Osteoblast (primary cell): ENCODE data around the gene PIGP. TPM values are rescaled to one million over a fixed set of nuclear protein-coding genes. Genes with fewer than 3 reads are reported as not detected.

Source experiments
- DNase-seq: peaks from one replicate; pipeline ENCODE4 v3.0.0; 2011; ENCODE audit warnings: low spot score, mixed read lengths; ENCODE audit not compliant: insufficient read length; ENCODE audit errors: missing footprints
- H2AFZ ChIP-seq: 2 replicates; pipeline ENCODE4 v1.6.0; 2011; ENCODE audit warnings: mild to moderate bottlenecking, low read length
- H3K27ac ChIP-seq: 2 replicates; pipeline ENCODE4 v1.5.1; 2011; ENCODE audit warnings: mild to moderate bottlenecking, low read depth, low read length, moderate library complexity
- H3K27me3 ChIP-seq: 2 replicates; pipeline ENCODE4 v1.6.0; 2012; ENCODE audit warnings: mild to moderate bottlenecking, control low read depth, inconsistent platforms, low read length, moderate library complexity; ENCODE audit not compliant: insufficient read depth
- H3K36me3 ChIP-seq: 2 replicates; pipeline ENCODE4 v1.5.1; 2011; ENCODE audit warnings: mild to moderate bottlenecking, low read length, control low read depth, moderate library complexity; ENCODE audit not compliant: insufficient read depth
- H3K4me1 ChIP-seq: 2 replicates; pipeline ENCODE4 v1.5.1; 2011; ENCODE audit warnings: mild to moderate bottlenecking, low read length, control low read depth, moderate library complexity; ENCODE audit not compliant: insufficient read depth
- H3K4me2 ChIP-seq: 2 replicates; pipeline ENCODE4 v1.6.0; 2011; ENCODE audit warnings: mild to moderate bottlenecking, low read length; ENCODE audit not compliant: insufficient read depth
- H3K4me3 ChIP-seq: fragments of 200-600 bp; sonication (generic); 3 replicates; pipeline ENCODE4 v1.5.1; 2012; ENCODE audit warnings: mild to moderate bottlenecking, low read length, inconsistent platforms; ENCODE audit not compliant: insufficient read depth
- H3K79me2 ChIP-seq: 2 replicates; pipeline ENCODE4 v1.6.0; 2012; ENCODE audit warnings: mild to moderate bottlenecking, low read length, control low read depth, inconsistent platforms; ENCODE audit not compliant: insufficient read depth
- H3K9me3 ChIP-seq: 2 replicates; pipeline ENCODE4 v1.5.1; 2011; ENCODE audit warnings: low read depth, low read length, control low read depth
- H4K20me1 ChIP-seq: 2 replicates; pipeline ENCODE4 v1.6.0; 2012; ENCODE audit warnings: mild to moderate bottlenecking, low read length, control low read depth; ENCODE audit not compliant: insufficient read depth
- total RNA-seq: library from RNA; depleted of rRNA; stranded (reverse); fragments of >200 nt; gene quantifications from 2 replicates; pipeline ENCODE4 v1.2.3, GENCODE V29; 2012
- TF ChIP-seq, protein P1 (sequence below): IDR thresholded peaks from 2 replicates; pipeline ENCODE4 v1.5.1; 2011; ENCODE audit warnings: mild to moderate bottlenecking, low read depth, low read length, moderate library complexity; ENCODE audit errors: extremely low read depth

The PIGP gene
- total RNA-seq, 1 donor: 2.5 TPM

DNA sequence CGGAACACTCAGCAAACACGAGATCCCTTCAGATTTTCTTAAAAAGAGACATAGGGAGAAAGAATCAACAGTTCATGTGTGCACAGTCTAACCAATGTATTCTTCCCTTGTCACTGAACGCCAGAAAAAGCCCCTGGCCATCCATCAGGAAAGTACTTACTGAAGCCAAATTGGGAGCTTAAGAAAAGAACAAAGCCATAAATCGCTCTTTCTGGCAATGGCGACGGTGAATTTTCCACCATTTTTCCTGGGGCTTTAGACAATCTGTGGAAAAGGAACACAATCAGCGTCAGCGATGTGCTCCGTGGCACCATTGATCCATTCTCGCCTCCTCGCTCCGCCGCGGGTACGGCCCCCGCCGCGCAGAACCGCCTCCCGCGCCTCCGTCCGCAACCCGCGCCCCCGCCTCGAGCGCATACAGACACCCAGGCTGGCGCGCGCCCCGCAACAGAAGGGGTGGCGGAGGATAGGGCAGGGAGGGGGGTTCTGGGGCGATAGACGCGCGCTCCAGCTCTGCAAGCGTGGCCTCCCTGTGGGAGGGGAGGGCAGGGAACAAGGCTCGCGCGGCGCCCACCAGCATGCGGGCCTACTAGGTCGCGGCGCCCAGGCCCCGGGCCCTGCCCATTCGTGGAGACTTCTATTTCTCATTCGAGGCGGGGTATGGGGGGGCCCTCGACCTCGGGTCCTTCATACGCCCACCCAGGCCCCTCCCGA is 440 bp downstream of the PIGP start:
- DNase-seq: peak; percentile 83
- Histone ChIP-seq H3K27me3 (no peaks in the 10 kb centered on the region), H2AFZ (peak overlapping the region; percentile 84), H4K20me1 (peaks cover 33% of the 10 kb centered on the region), H3K36me3 (peaks cover 5% of the 10 kb centered on the region), H3K9me3 (no peaks in the 10 kb centered on the region), H3K4me3 (peak overlapping the region; percentile 92), H3K27ac (peak overlapping the region; percentile 99), H3K79me2 (peaks cover 45% of the 10 kb centered on the region), H3K4me2 (peak overlapping the region; percentile 91), H3K4me1 (peaks cover 18% of the 10 kb centered on the region)
- TF ChIP-seq, protein P1, sequence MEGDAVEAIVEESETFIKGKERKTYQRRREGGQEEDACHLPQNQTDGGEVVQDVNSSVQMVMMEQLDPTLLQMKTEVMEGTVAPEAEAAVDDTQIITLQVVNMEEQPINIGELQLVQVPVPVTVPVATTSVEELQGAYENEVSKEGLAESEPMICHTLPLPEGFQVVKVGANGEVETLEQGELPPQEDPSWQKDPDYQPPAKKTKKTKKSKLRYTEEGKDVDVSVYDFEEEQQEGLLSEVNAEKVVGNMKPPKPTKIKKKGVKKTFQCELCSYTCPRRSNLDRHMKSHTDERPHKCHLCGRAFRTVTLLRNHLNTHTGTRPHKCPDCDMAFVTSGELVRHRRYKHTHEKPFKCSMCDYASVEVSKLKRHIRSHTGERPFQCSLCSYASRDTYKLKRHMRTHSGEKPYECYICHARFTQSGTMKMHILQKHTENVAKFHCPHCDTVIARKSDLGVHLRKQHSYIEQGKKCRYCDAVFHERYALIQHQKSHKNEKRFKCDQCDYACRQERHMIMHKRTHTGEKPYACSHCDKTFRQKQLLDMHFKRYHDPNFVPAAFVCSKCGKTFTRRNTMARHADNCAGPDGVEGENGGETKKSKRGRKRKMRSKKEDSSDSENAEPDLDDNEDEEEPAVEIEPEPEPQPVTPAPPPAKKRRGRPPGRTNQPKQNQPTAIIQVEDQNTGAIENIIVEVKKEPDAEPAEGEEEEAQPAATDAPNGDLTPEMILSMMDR: no peak

DNA sequence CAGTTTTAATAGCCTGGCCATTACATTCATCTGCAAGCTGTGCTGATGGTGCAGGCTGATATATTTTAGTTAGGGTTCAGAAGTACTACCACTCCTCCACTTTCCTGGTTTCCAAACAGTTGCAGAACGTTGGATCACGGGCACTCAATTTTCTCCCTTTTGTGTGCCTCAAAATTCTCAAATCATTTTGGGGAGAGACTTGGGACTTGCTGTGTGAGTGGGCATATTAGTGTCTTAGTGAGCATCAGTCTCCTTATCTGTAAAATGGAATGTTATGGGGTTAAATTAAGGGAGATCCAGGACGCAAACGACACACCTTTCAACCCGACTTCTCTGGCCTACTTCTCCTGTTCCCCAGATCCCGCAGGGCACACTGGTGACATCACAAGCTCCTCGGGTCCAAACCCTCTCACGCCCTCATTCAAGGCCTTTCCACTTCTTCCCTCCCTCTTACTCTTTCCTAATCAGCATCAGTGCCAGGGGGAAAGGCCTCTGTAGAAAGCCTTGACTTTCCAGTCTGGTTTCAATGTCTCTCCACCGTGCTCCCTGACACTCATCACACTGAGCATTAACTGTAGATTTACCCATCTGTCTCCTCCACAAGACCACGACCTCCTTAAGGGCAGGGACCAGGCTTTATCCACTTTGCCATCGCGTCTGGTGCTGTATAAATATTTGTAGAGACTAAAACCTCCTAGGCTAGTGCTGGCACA is 1.2 kb downstream of the PIGP start:
- Histone ChIP-seq H3K36me3 (peaks cover 10% of the 10 kb centered on the region), H4K20me1 (peaks cover 26% of the 10 kb centered on the region), H3K27ac (peak overlapping the region; percentile 99), H2AFZ (peak overlapping the region; percentile 84), H3K79me2 (peaks cover 38% of the 10 kb centered on the region), H3K27me3 (no peaks in the 10 kb centered on the region), H3K4me2 (peak overlapping the region; percentile 91), H3K4me1 (peaks cover 18% of the 10 kb centered on the region), H3K4me3 (peak overlapping the region; percentile 92), H3K9me3 (no peaks in the 10 kb centered on the region)
- no peak for DNase-seq
- TF ChIP-seq, protein P1: no peak

DNA sequence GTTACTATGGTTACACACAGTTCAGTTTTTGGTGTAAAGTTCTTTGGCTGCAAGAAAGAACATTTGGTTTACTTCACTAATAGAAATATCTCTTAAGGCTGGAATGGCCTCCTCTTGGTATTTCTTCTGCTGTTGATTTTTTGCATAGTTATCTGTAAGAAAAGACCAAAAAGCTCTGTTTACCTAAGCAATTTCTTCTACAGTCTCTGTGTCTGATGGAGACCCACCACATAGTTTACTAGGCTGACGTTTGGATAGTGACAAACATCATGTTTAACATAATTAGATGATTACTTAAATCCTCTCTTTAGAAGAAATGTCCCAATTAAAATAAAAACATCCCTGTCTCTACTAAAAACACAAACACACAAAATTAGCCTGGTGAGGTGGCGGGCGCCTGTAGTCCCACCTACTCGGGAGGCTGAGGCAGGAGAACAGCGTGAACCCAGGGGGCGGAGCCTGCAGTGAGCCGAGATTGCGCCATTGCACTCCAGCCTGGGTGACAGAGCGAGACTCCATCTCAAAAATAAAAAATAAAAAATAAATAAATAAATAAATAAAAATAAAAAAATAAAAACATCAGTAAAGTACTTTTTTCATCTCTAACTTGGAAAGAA is 7.2 kb downstream of the PIGP start:
- H3K27ac ChIP-seq: no peak overlapping the region
- no peaks in the 10 kb centered on the region for H3K9me3 ChIP-seq
- H2AFZ ChIP-seq: no peak overlapping the region
- no peaks in the 10 kb centered on the region for H3K27me3 ChIP-seq
- H3K79me2 ChIP-seq: no peaks in the 10 kb centered on the region
- H3K36me3 ChIP-seq: peaks cover 10% of the 10 kb centered on the region
- H4K20me1 ChIP-seq: no peaks in the 10 kb centered on the region
- H3K4me1 ChIP-seq: peaks cover 20% of the 10 kb centered on the region
- no peak overlapping the region for H3K4me2 ChIP-seq
- DNase-seq: no peak
- no peak overlapping the region for H3K4me3 ChIP-seq
- TF ChIP-seq, protein P1: no peak

DNA sequence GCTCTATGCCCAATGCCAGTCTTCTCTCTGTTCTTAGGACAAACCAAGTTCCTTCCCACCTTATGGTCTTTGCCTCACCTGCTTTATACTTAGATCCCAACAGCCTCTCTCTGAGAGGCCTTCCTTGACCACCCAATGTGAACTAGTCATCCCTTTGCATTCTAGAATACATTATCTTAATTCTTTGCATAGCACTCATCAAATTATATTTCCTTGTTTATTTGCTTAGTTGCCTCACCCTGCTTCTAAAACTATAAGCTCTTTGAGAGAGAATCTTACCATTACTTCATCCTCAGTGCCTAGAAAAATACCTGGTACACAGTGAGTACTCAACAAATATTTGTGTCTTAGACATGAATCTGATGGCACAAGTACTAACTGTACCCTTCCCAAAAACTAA is 8.0 kb downstream of the PIGP start:
- Histone ChIP-seq H3K27ac (no peak overlapping the region), H3K79me2 (no peaks in the 10 kb centered on the region), H3K9me3 (no peaks in the 10 kb centered on the region), H3K4me3 (no peak overlapping the region), H4K20me1 (no peaks in the 10 kb centered on the region), H2AFZ (no peak overlapping the region), H3K36me3 (peaks cover 10% of the 10 kb centered on the region), H3K27me3 (no peaks in the 10 kb centered on the region), H3K4me1 (peaks cover 27% of the 10 kb centered on the region), H3K4me2 (no peak overlapping the region)
- DNase-seq: no peak
- TF ChIP-seq, protein P1: no peak
